Prostate gland (tissue), 2 donors: ENCODE measurements around the gene ECT2L. TPM values are rescaled to one million over a fixed set of nuclear protein-coding genes. Genes with fewer than 3 reads are reported as not detected.

Experiments
- DNase-seq: peaks from one replicate; pipeline ENCODE4 v3.0.0-alpha.2; 2019; ENCODE audit warnings: low spot score
- H3K27ac ChIP-seq, 2 donors: fragments of 200-600 bp; sonication (generic); 2 replicates each; pipeline ENCODE4 v1.5.1; 2017 to 2019
- H3K27me3 ChIP-seq: fragments of 200-600 bp; sonication (generic); replicated peaks from 2 replicates; pipeline ENCODE4 v1.5.1; 2019; ENCODE audit not compliant: insufficient read depth
- H3K36me3 ChIP-seq, 2 donors: fragments of 200-600 bp; sonication (generic); 1 replicate in 1 of 2; 2 replicates in 1 of 2; pipeline versions ENCODE4 v1.5.1 to v1.8.1; 2017 to 2019
- H3K4me1 ChIP-seq: fragments of 200-600 bp; sonication (generic); replicated peaks from 2 replicates; pipeline ENCODE4 v1.5.1; 2019
- H3K4me3 ChIP-seq, 2 donors: fragments of 200-600 bp; sonication (generic); 2 replicates each; pipeline ENCODE4 v1.5.1; 2017 to 2019
- H3K9me3 ChIP-seq: fragments of 200-600 bp; sonication (generic); 2 replicates; pipeline ENCODE4 v1.5.1; 2017
- POLR2A ChIP-seq: fragments of 450-650 bp; IDR thresholded peaks from one replicate; pipeline ENCODE4 v1.6.1; 2016; ENCODE audit warnings: antibody characterized with exemption, mild to moderate bottlenecking
- POLR2AphosphoS5 ChIP-seq: sonication (generic); formaldehyde crosslinking; IDR thresholded peaks from one replicate; pipeline ENCODE4 v1.6.1; 2017; ENCODE audit warnings: antibody characterized with exemption
- WGBS: methylation state at CpG from one replicate; pipeline ENCODE4 v1.1.5; 2018; 5-methylcytosine and 5-hydroxymethylcytosine counted together
- intact Hi-C: fragments of 100-400 bp; cut with DNase I; formaldehyde crosslinking; loops from one replicate; pipeline ENCODE4 v1.14.2; 2022
- total RNA-seq, 2 donors: library from RNA; depleted of rRNA; stranded (reverse); fragments of >200 nt; gene quantifications; one replicate each; pipeline ENCODE4 v1.1.0, GENCODE V29; 2016
- TF ChIP-seq, protein P1 (sequence below), 4 experiments: fragments of 200-600 bp in 2 of 4; fragments of 450-650 bp in 2 of 4; sonication (generic) in 2 of 4; IDR thresholded peaks; 1 replicate in 3 of 4; 2 replicates in 1 of 4; pipeline ENCODE4 v1.5.1; 2016 to 2019; ENCODE audit warnings: antibody characterized with exemption in 4 of 4, mild to moderate bottlenecking in 2 of 4, moderate library complexity in 2 of 4

The ECT2L gene
- total RNA-seq, 2 donors from 2014 or later = 0.41 TPM; not detected in 1

DNA sequence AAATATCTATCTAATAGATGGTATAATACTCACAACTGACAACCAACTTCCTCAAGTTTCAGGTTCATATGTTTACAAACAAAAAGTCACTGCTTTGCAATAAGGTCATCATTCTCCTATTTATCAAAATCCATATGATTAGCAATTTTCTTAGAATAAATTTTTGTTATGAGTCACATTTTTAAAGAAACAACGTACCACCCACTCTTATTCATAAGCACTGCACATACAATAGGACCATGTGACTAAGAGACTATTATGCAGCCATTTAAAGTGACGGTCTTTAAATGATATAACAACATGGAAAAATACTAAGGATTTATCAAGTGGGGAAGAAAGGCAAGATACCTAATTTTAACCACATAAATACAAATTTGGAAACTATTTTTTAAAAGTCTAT, 152.1 kb downstream of the ECT2L start:
- intact Hi-C loops = no loop called here

DNA sequence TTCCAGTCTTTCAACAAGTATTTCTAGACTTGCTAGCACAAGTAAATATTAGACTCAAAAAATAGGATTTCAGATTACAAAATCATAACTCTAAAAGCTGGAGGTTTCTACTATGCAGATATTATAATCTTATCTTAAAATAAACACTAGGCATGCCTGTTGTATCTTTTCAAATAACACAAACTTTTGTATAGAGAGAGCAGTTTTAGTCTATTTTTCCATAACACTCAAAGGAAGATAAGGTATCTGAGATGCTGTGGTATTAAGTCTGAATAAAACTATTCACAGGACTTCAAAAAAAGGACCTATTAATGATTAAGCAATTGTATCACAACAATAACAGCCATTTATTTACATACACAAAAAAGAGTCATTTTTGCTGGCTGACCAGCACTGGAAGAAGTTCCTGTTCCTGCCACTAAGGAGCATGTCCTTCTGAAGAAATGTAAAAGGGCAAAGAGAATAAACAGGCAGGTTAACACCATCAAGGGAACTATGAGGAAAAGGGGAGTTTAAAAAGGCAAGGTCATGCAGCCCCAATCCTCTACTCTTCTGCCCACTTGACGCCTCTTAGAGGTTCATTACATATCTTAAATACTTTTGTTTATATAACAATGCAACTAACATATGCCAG, 152.8 kb downstream of the ECT2L start:
- 70% methylated on average over 1 of the region's 1 CpG for WGBS
- DNase-seq = no peak
- no peak overlapping the region for H3K27ac ChIP-seq

More for the DNA sequence above, 152.1 kb downstream of the ECT2L start:
- H3K4me3 ChIP-seq = no peak overlapping the region
- 88% methylated on average over 2 of the region's 2 CpGs for WGBS
- no peaks in the 10 kb centered on the region for H3K27me3 ChIP-seq
- no peaks in the 10 kb centered on the region for H3K36me3 ChIP-seq
- DNase-seq = no peak
- H3K4me1 ChIP-seq = no peaks in the 10 kb centered on the region
- H3K27ac ChIP-seq = no peak overlapping the region
- TF ChIP-seq, protein P1, sequence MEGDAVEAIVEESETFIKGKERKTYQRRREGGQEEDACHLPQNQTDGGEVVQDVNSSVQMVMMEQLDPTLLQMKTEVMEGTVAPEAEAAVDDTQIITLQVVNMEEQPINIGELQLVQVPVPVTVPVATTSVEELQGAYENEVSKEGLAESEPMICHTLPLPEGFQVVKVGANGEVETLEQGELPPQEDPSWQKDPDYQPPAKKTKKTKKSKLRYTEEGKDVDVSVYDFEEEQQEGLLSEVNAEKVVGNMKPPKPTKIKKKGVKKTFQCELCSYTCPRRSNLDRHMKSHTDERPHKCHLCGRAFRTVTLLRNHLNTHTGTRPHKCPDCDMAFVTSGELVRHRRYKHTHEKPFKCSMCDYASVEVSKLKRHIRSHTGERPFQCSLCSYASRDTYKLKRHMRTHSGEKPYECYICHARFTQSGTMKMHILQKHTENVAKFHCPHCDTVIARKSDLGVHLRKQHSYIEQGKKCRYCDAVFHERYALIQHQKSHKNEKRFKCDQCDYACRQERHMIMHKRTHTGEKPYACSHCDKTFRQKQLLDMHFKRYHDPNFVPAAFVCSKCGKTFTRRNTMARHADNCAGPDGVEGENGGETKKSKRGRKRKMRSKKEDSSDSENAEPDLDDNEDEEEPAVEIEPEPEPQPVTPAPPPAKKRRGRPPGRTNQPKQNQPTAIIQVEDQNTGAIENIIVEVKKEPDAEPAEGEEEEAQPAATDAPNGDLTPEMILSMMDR (IDR thresholded peaks at IDR 0.05) = no peak
- H3K9me3 ChIP-seq = no peaks in the 10 kb centered on the region

DNA sequence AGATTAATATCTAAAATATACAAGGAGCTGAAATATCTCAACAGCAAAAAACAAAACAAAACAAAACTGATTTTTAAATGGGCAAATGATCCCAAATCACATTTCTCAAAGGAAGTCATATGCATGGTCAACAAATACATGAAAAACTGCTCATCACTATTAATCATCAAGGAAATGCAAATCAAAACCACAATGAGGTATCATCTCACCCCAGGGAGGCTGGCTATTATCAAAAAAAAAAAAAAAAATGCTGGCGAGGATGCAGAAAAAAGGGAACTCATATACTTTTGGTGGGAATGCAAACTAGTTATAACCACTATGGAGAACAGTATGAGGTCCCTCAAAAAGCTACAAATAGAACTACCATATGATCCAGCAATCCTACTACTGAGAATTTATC, 157.6 kb downstream of the ECT2L start:
- intact Hi-C loops = no loop called here
- 0% methylated on average over 1 of the region's 1 CpG for WGBS
- Histone ChIP-seq H3K27ac (no peak overlapping the region), H3K9me3 (no peaks in the 10 kb centered on the region), H3K27me3 (no peaks in the 10 kb centered on the region), H3K36me3 (no peaks in the 10 kb centered on the region), H3K4me3 (no peak overlapping the region), H3K4me1 (no peaks in the 10 kb centered on the region)
- TF ChIP-seq POLR2A (no peak), POLR2AphosphoS5 (no peak)
- TF ChIP-seq, protein P1 (IDR thresholded peaks at IDR 0.05) = no peak
- DNase-seq = no peak

More for the DNA sequence above, 152.8 kb downstream of the ECT2L start:
- Histone ChIP-seq H3K4me1 (no peaks in the 10 kb centered on the region), H3K27me3 (no peaks in the 10 kb centered on the region), H3K36me3 (no peaks in the 10 kb centered on the region), H3K9me3 (no peaks in the 10 kb centered on the region), H3K4me3 (no peak overlapping the region)
- intact Hi-C loops = no loop called here
- TF ChIP-seq POLR2AphosphoS5 = no peak
- no peak for TF ChIP-seq POLR2A
- TF ChIP-seq, protein P1 (IDR thresholded peaks at IDR 0.05) = no peak

Other genes with a start within 250 kb of the ECT2L start
- gene CCDC28A, start 22.3 kb upstream of the ECT2L start, total RNA-seq = 10 to 100 TPM; 36.3 to 41.6 TPM
- gene REPS1, start 192.2 kb downstream of the ECT2L start, total RNA-seq = 10 to 100 TPM; 38.6 to 97.1 TPM
- 10 to 100 TPM; 13.0 to 52.8 TPM for gene ABRACL, start 232.7 kb downstream of the ECT2L start, total RNA-seq